ENCODE measurements around the gene NDUFV1. TPM values are rescaled to one million over a fixed set of nuclear protein-coding genes. Genes with fewer than 3 reads are reported as not detected.
"Not testable (repeated sequence)": the region's sequence is repeated elsewhere in the genome, so short reads cannot be mapped to it uniquely, and the experiment has no call there.

NDUFV1 gene
- total and polyA plus RNA-seq, 5 donors = 375 to 462 (median 431) TPM

GRCh38 chr11:67612751-67613150 lies 6.0 kb downstream of the NDUFV1 start:
- 88% methylated on average over 13 of the region's 13 CpGs for WGBS
- intact Hi-C loops (cut with DNase I) = no loop called here

GRCh38 chr11:67613313-67613959 lies 6.7 kb downstream of the NDUFV1 start:
- Histone ChIP-seq H3K27me3 (ENCODE audit: control insufficient read depth, insufficient read depth) (no peaks in the 10 kb centered on the region), H3K4me1 (ENCODE audit: control insufficient read depth, insufficient read depth, low read length) (no peaks in the 10 kb centered on the region), H3K27ac (ENCODE audit: low read length) (no peak overlapping the region), H3K4me3 (ENCODE audit: low read length) (no peak overlapping the region), H3K9me3 (ENCODE audit: control insufficient read depth, low read length) (no peaks in the 10 kb centered on the region)
- intact Hi-C loops (cut with DNase I) = no loop called here
- ATAC-seq = peak in 1 of 2 donors; percentile 1
- 82% methylated on average over 17 of the region's 17 CpGs for WGBS
- DNase-seq = peak in 2 of 3 donors; percentile 28 to 51

More at GRCh38 chr11:67612751-67613150, 6.0 kb downstream of the NDUFV1 start:
- no peaks in the 10 kb centered on the region for H3K4me1 ChIP-seq (ENCODE audit: control insufficient read depth, insufficient read depth, low read length)
- no peaks in the 10 kb centered on the region for H3K27me3 ChIP-seq (ENCODE audit: control insufficient read depth, insufficient read depth)
- H3K9me3 ChIP-seq (ENCODE audit: control insufficient read depth, low read length) = no peaks in the 10 kb centered on the region
- H3K27ac ChIP-seq (ENCODE audit: low read length) = no peak overlapping the region
- DNase-seq (peak in 1 of 3 donors; percentile 65), ATAC-seq (no peak)
- H3K4me3 ChIP-seq (ENCODE audit: low read length) = no peak overlapping the region

- peak overlapping the region; percentile 22 for H3K27ac ChIP-seq (ENCODE audit: low read length)
- intact Hi-C loops (cut with DNase I) = no loop called here
- WGBS = 16% methylated on average over 23 of the region's 23 CpGs
- DNase-seq (peak; percentile 62 to 88 (median 87)), ATAC-seq (peak; percentile 10 to 46)
- no peaks in the 10 kb centered on the region for H3K9me3 ChIP-seq (ENCODE audit: control insufficient read depth, low read length)
- no peak overlapping the region for H3K4me3 ChIP-seq (ENCODE audit: low read length)
- H3K4me1 ChIP-seq (ENCODE audit: control insufficient read depth, insufficient read depth, low read length) = no peaks in the 10 kb centered on the region
- H3K27me3 ChIP-seq (ENCODE audit: control insufficient read depth, insufficient read depth) = no peaks in the 10 kb centered on the region
Observed at GRCh38 chr11:67613960-67614715, 7.4 kb downstream of the NDUFV1 start.

GRCh38 chr11:67614730-67615714 lies 8.3 kb downstream of the NDUFV1 start:
- Histone ChIP-seq H3K4me1 (ENCODE audit: control insufficient read depth, insufficient read depth, low read length) (no peaks in the 10 kb centered on the region), H3K9me3 (ENCODE audit: control insufficient read depth, low read length) (no peaks in the 10 kb centered on the region), H3K27ac (ENCODE audit: low read length) (no peak overlapping the region), H3K4me3 (ENCODE audit: low read length) (no peak overlapping the region), H3K27me3 (ENCODE audit: control insufficient read depth, insufficient read depth) (no peaks in the 10 kb centered on the region)
- peak; percentile 45 to 75 (median 68) for DNase-seq
- WGBS = 80% methylated on average over 18 of the region's 18 CpGs
- ATAC-seq = peak; percentile 20 to 23
- intact Hi-C loops (cut with DNase I) = no loop called here

- DNase-seq (peak in 2 of 3 donors; percentile 12 to 41), ATAC-seq (peak; percentile 1 to 3)
- Histone ChIP-seq H3K4me1 (ENCODE audit: control insufficient read depth, insufficient read depth, low read length) (no peaks in the 10 kb centered on the region), H3K4me3 (ENCODE audit: low read length) (no peak overlapping the region), H3K27ac (ENCODE audit: low read length) (no peak overlapping the region), H3K9me3 (ENCODE audit: control insufficient read depth, low read length) (no peaks in the 10 kb centered on the region), H3K27me3 (ENCODE audit: control insufficient read depth, insufficient read depth) (no peaks in the 10 kb centered on the region)
- intact Hi-C loops (cut with DNase I) = no loop called here
- 25% methylated on average over 34 of the region's 34 CpGs for WGBS
Observed at GRCh38 chr11:67615728-67616430, 9.1 kb downstream of the NDUFV1 start.

- DNase-seq (peak; percentile 20 to 67 (median 51)), ATAC-seq (peak; percentile 44 to 50)
- no peak overlapping the region for H3K4me3 ChIP-seq (ENCODE audit: low read length)
- H3K27me3 ChIP-seq (ENCODE audit: control insufficient read depth, insufficient read depth) = no peaks in the 10 kb centered on the region
- intact Hi-C loops (cut with DNase I) = no loop called here
- no peaks in the 10 kb centered on the region for H3K9me3 ChIP-seq (ENCODE audit: control insufficient read depth, low read length)
- 30% methylated on average over 11 of the region's 11 CpGs for WGBS
- H3K4me1 ChIP-seq (ENCODE audit: control insufficient read depth, insufficient read depth, low read length) = no peaks in the 10 kb centered on the region
- H3K27ac ChIP-seq (ENCODE audit: low read length) = no peak overlapping the region
Observed at GRCh38 chr11:67616431-67617242, 9.9 kb downstream of the NDUFV1 start.

GRCh38 chr11:67617243-67617953 lies 10.7 kb downstream of the NDUFV1 start:
- ATAC-seq (no peak), DNase-seq (no peak)
- intact Hi-C loops (cut with DNase I) = no loop called here
- H3K4me1 ChIP-seq (ENCODE audit: control insufficient read depth, insufficient read depth, low read length) = no peaks in the 10 kb centered on the region
- H3K27ac ChIP-seq (ENCODE audit: low read length) = peak overlapping the region; percentile 40
- H3K4me3 ChIP-seq (ENCODE audit: low read length) = no peak overlapping the region
- 61% methylated on average over 7 of the region's 7 CpGs for WGBS
- no peaks in the 10 kb centered on the region for H3K9me3 ChIP-seq (ENCODE audit: control insufficient read depth, low read length)
- H3K27me3 ChIP-seq (ENCODE audit: control insufficient read depth, insufficient read depth) = no peaks in the 10 kb centered on the region

- intact Hi-C loops (cut with DNase I); H3K27me3 ChIP-seq (ENCODE audit: control insufficient read depth, insufficient read depth); H3K4me1 ChIP-seq (ENCODE audit: control insufficient read depth, insufficient read depth, low read length); H3K9me3 ChIP-seq (ENCODE audit: control insufficient read depth, low read length); H3K27ac ChIP-seq (ENCODE audit: low read length); ATAC-seq; H3K4me3 ChIP-seq (ENCODE audit: low read length): not testable (repeated sequence)
- WGBS = 93% methylated on average over 40 of the region's 40 CpGs
- DNase-seq = peak in 2 of 3 donors; percentile 28 to 41
Observed at GRCh38 chr11:67618901-67619659, 12.3 kb downstream of the NDUFV1 start.

All from right cardiac atrium (tissue), 5 donors.